ENCODE measurements around the gene TMCO4. TPM values are rescaled to one million over a fixed set of nuclear protein-coding genes. Genes with fewer than 3 reads are reported as not detected.

The TMCO4 gene
- total and polyA plus RNA-seq, 12 donors = 6.1 to 12.2 (median 8.0) TPM

GRCh38 chr1:19650416-19651140 is 149.1 kb downstream of the TMCO4 start:
- H3K4me1 ChIP-seq = peaks cover 25 to 100% (median 71%) of the 10 kb centered on the region in 9 donors

GRCh38 chr1:19648689-19649088 is 151.0 kb downstream of the TMCO4 start:
- DNase-seq = no peak
- peaks cover 0 to under 1% (median 0%) of the 10 kb centered on the region in 9 donors for H3K36me3 ChIP-seq
- ATAC-seq = no peak
- intact Hi-C loops (cut with DNase I) = loop anchor here in 9 of 10 donors (5.0 to 10.0 kb wide), 5 partner anchors 51 to 256 kb away; partner anchors contain the start of gene CAPZB (in 6 of the 9)
- 44 to 52% methylated on average over 11 of the region's 11 CpGs for WGBS, 2 donors
- H3K9me3 ChIP-seq = no peaks in the 10 kb centered on the region
- H3K27ac ChIP-seq = peak overlapping the region in 9 of 10 donors; percentile 36 to 95 (median 65)
- peaks cover 0 to 25% (median 0%) of the 10 kb centered on the region in 7 donors for H3K27me3 ChIP-seq
- H3K4me1 ChIP-seq = peaks cover 25 to 84% (median 75%) of the 10 kb centered on the region in 9 donors
- peak overlapping the region in 1 of 10 donors; percentile 12 for H3K4me3 ChIP-seq
- TF ChIP-seq CTCF (IDR thresholded peaks at IDR 0.05) = peak in 7 of 9 donors; percentile 24 to 54 (median 36)

More at GRCh38 chr1:19650416-19651140, 149.1 kb downstream of the TMCO4 start:
- Histone ChIP-seq H3K27me3 (peaks cover 0 to 15% (median 0%) of the 10 kb centered on the region in 7 donors), H3K36me3 (peaks cover 0 to 18% (median 0%) of the 10 kb centered on the region in 9 donors), H3K27ac (peak overlapping the region; percentile 24 to 95 (median 76)), H3K4me3 (peak overlapping the region in 5 of 10 donors; percentile 9 to 23 (median 18)), H3K9me3 (no peaks in the 10 kb centered on the region)
- DNase-seq (peak in 1 of 2 donors; percentile 46), ATAC-seq (peak in 7 of 8 donors; percentile 6 to 43 (median 25))
- WGBS, 2 donors = 36 to 46% methylated on average over 12 of the region's 12 CpGs
- no peak for TF ChIP-seq CTCF (IDR thresholded peaks at IDR 0.05)
- intact Hi-C loops (cut with DNase I) = loop anchor here (2.0 to 10.0 kb wide), 13 partner anchors 163 to 396 kb away; partner anchors contain the start of genes EMC1 (in 5 of the 10), MRTO4 (in 5 of the 10) and CAPZB (in 2 of the 10)

GRCh38 chr1:19648239-19648638 is 151.5 kb downstream of the TMCO4 start:
- DNase-seq = no peak
- Histone ChIP-seq H3K36me3 (no peaks in the 10 kb centered on the region), H3K27me3 (peaks cover 0 to 30% (median 0%) of the 10 kb centered on the region in 7 donors), H3K4me1 (peaks cover 22 to 84% (median 75%) of the 10 kb centered on the region in 9 donors), H3K4me3 (peak overlapping the region in 3 of 10 donors; percentile 3 to 25 (median 12)), H3K9me3 (no peaks in the 10 kb centered on the region), H3K27ac (peak overlapping the region in 9 of 10 donors; percentile 53 to 95 (median 65))
- intact Hi-C loops (cut with DNase I) = loop anchor here in 9 of 10 donors (5.0 to 10.0 kb wide), 5 partner anchors 51 to 256 kb away; partner anchors contain the start of gene CAPZB (in 6 of the 9)
- TF ChIP-seq CTCF (IDR thresholded peaks at IDR 0.05) = no peak
- WGBS, 2 donors = 57 to 64% methylated on average over 14 of the region's 14 CpGs
- no peak for ATAC-seq

GRCh38 chr1:19647643-19648042 is 152.1 kb downstream of the TMCO4 start:
- peak overlapping the region in 3 of 10 donors; percentile 3 to 88 (median 25) for H3K4me3 ChIP-seq
- H3K27ac ChIP-seq = peak overlapping the region in 9 of 10 donors; percentile 45 to 95 (median 70)
- no peak for TF ChIP-seq CTCF (IDR thresholded peaks at IDR 0.05)
- H3K9me3 ChIP-seq = no peaks in the 10 kb centered on the region
- peaks cover 0 to 36% (median 0%) of the 10 kb centered on the region in 7 donors for H3K27me3 ChIP-seq
- ATAC-seq (peak in 2 of 8 donors; percentile 7 to 12), DNase-seq (peak in 1 of 2 donors; percentile 64)
- WGBS, 2 donors = 51 to 63% methylated on average over 16 of the region's 16 CpGs
- intact Hi-C loops (cut with DNase I) = loop anchor here in 9 of 10 donors (5.0 to 10.0 kb wide), 5 partner anchors 50 to 255 kb away; partner anchors contain the start of gene CAPZB (in 6 of the 9)
- peaks cover 22 to 85% (median 75%) of the 10 kb centered on the region in 9 donors for H3K4me1 ChIP-seq
- H3K36me3 ChIP-seq = no peaks in the 10 kb centered on the region
